ENCODE data around the gene NTN1.

Gene NTN1

DNA sequence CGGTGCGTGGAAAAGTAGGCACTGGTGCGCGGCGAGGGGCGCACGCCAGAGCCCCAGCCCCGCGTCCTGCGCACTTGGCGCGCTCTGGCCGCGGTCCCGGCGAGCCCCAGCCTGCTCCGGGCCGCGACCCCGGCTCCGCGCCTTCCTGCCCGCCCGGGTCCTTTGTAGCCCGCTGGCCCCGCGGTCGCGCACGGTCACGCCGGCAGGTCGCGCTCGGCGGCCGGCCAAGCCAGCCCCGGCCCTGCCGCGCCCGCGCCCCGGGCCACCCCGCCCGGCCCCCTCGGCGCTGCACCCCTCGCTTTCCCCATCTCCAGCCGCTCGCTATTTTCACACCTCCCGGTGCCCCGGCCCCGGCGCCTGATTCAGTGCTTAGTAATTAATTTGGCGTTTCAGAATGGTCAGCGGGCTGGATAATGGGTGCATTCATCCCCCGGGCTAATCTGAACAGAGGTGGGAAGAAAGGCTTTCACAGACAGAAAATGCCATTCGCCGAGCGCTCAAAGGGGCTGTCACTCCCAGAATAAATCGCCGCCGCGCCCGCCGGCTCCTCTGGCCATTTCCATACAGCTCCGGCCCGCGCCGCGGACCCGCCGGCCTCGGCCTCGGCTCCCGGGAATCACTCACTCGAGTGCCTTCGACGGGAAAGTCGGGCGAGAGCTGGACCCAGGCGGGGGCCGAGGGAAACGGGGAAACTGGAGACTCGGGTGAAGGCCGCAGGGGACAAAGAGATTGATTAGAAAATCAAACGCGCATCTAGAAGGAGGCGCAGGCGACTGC, 17.8 kb upstream of the NTN1 start:
- no peak for DNase-seq
- in situ Hi-C loops (cut with HindIII; ENCODE audit: low pct_ligation_motif_present, low pct_unique_long_range_greater_than_20kb, low sequenced_read_pairs), result no loop called here

GRCh38 chr17:9004132-9004960, 17.0 kb upstream of the NTN1 start:
- in situ Hi-C loops (cut with HindIII; ENCODE audit: low pct_ligation_motif_present, low pct_unique_long_range_greater_than_20kb, low sequenced_read_pairs), result no loop called here
- no peak for DNase-seq

DNA sequence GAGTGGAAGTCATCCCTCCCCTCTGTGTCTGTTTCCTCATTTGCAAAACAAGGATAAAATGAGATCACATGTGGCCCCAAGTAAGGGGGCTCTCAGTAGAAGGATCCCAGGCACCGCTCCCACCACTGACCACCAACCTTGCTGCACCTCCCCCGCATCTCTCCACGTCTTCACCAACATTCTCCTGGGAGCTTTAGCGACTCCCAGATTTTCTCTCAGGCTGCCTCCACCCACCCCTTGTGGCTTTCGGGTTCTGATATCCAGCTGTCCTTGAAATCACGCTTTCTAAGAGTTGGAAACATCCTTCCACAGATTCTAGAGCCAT, 16.4 kb upstream of the NTN1 start:
- no peak for DNase-seq
- in situ Hi-C loops (cut with HindIII; ENCODE audit: low pct_ligation_motif_present, low pct_unique_long_range_greater_than_20kb, low sequenced_read_pairs), result no loop called here

- no peak for DNase-seq
- in situ Hi-C loops (cut with HindIII; ENCODE audit: low pct_ligation_motif_present, low pct_unique_long_range_greater_than_20kb, low sequenced_read_pairs), result no loop called here
Measured at GRCh38 chr17:9006175-9006767, 15.0 kb upstream of the NTN1 start.

- in situ Hi-C loops (cut with HindIII; ENCODE audit: low pct_ligation_motif_present, low pct_unique_long_range_greater_than_20kb, low sequenced_read_pairs), result no loop called here
- DNase-seq, result no peak
Measured at GRCh38 chr17:9007052-9007714, 14.1 kb upstream of the NTN1 start.

- DNase-seq, result no peak
- in situ Hi-C loops (cut with HindIII; ENCODE audit: low pct_ligation_motif_present, low pct_unique_long_range_greater_than_20kb, low sequenced_read_pairs), result no loop called here
Measured at GRCh38 chr17:9009096-9009495, 12.2 kb upstream of the NTN1 start.

DNA sequence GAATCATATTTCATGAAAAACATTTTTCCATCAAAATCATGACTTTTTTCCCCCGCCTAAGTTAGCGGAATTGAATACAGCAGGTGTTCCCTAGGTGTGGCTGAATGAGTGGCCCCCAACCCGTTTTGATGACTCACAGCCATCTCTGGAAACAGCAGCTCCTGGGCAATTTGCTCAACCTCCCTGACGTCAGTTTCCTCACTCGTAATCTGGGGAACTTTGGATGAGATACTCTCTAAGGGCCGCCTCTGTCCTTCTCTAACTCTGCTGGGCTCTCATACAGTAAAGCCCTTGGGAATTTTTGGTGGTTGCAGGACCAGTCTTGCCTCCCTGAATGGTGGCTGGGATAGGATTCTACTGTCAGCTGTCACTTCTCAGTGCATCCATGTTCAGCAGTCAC, 11.6 kb upstream of the NTN1 start:
- DNase-seq, result no peak
- in situ Hi-C loops (cut with HindIII; ENCODE audit: low pct_ligation_motif_present, low pct_unique_long_range_greater_than_20kb, low sequenced_read_pairs), result no loop called here

GRCh38 chr17:9011001-9011400, 10.3 kb upstream of the NTN1 start:
- in situ Hi-C loops (cut with HindIII; ENCODE audit: low pct_ligation_motif_present, low pct_unique_long_range_greater_than_20kb, low sequenced_read_pairs), result no loop called here
- DNase-seq, result no peak

- no peak for DNase-seq
- in situ Hi-C loops (cut with HindIII; ENCODE audit: low pct_ligation_motif_present, low pct_unique_long_range_greater_than_20kb, low sequenced_read_pairs), result no loop called here
Measured at GRCh38 chr17:9016941-9017552, 4.3 kb upstream of the NTN1 start.

GRCh38 chr17:9018726-9019125, 2.6 kb upstream of the NTN1 start:
- DNase-seq, result no peak
- in situ Hi-C loops (cut with HindIII; ENCODE audit: low pct_ligation_motif_present, low pct_unique_long_range_greater_than_20kb, low sequenced_read_pairs), result no loop called here

DNA sequence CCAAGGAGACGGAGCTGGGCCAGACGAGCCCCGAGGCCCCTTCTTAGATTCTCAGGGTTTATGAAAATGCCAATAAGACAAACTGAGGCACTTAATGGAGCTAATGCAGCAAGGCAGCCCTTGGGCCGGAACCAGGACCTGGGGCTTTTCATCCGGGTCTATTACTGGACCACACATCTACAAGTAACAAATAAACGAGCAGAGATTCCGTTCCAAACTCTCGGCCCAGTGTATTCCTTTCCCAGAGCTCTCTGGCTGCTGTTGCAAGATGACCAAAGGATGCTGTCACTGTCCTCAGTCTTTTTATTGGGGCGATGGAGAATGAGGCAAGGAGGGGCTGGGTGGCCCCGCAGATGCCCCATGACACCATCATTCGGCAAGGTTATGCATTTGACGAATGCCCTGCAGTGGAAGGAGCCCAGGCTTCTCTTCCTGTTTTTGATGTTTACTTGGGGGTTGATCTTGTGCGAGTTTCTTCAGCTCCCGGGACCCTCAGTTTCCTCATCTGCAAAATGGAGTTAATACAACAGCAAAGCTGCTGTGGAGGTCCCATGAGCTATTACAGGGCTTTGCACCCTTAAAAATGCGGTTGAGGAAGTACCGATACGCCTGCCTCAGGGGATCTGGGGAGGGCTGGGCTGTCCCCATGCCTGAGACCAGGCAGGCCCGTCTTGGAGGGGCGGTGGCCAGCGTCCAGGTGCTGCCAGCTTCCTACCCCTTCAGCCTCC, 1.1 kb upstream of the NTN1 start:
- in situ Hi-C loops (cut with HindIII; ENCODE audit: low pct_ligation_motif_present, low pct_unique_long_range_greater_than_20kb, low sequenced_read_pairs), result no loop called here
- no peak for DNase-seq

- no peak for DNase-seq
- in situ Hi-C loops (cut with HindIII; ENCODE audit: low pct_ligation_motif_present, low pct_unique_long_range_greater_than_20kb, low sequenced_read_pairs), result no loop called here
Measured at GRCh38 chr17:9020824-9021157, 519 bp upstream of the NTN1 start.

GRCh38 chr17:9021992-9022572, 772 bp downstream of the NTN1 start:
- in situ Hi-C loops (cut with HindIII; ENCODE audit: low pct_ligation_motif_present, low pct_unique_long_range_greater_than_20kb, low sequenced_read_pairs), result no loop called here
- DNase-seq, result no peak

- in situ Hi-C loops (cut with HindIII; ENCODE audit: low pct_ligation_motif_present, low pct_unique_long_range_greater_than_20kb, low sequenced_read_pairs), result no loop called here
- DNase-seq, result no peak
Measured at GRCh38 chr17:9022573-9023391, 1.5 kb downstream of the NTN1 start.

- no peak for DNase-seq
- in situ Hi-C loops (cut with HindIII; ENCODE audit: low pct_ligation_motif_present, low pct_unique_long_range_greater_than_20kb, low sequenced_read_pairs), result no loop called here
Measured at GRCh38 chr17:9023392-9024218, 2.3 kb downstream of the NTN1 start.

DNA sequence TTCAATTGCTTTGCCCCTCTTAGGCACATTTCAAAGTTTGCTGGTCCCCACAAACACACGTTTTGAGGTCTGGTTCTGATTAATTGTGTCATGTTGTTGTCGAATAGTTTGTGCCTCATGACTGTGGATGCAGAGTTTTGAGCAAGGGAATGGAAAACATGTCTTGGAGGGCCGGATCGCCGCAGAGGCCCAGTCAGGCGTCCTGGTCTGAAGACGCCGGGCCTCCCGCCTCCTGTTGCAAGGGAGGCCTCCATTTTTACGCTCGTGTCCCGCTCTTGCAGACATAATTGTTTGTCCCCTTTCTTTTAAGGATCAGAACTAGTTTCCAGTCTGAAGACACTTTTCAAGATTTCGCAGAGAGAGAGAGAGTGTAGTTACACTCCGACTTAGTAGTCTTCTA, 3.2 kb downstream of the NTN1 start:
- in situ Hi-C loops (cut with HindIII; ENCODE audit: low pct_ligation_motif_present, low pct_unique_long_range_greater_than_20kb, low sequenced_read_pairs), result no loop called here
- no peak for DNase-seq

DNA sequence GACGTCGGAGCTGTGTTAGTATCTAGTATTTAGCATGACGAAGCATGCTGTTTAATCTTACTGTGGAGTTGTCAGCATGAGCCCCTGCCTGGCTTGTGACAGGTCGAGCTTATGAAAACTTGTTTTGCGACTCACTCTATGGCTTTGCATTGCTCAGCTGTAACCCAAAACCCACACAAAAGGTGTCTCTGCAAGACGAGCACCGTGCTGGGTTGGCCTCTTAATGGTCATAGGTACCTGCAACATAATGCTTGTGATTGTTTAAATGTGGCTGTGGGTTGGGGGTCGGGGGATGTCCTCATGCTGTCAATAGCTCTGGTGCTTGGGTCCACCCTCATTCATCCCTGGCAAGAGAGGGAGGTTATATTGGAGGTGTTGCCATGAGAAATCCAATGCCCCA, 5.4 kb downstream of the NTN1 start:
- DNase-seq, result no peak
- in situ Hi-C loops (cut with HindIII; ENCODE audit: low pct_ligation_motif_present, low pct_unique_long_range_greater_than_20kb, low sequenced_read_pairs), result no loop called here

Measured in ACHN (cell line).